ENCODE results near the gene TBX4.
A peak's percentile ranks its signal among the peaks of the same experiment; 100 is the strongest.

The TBX4 gene

DNA sequence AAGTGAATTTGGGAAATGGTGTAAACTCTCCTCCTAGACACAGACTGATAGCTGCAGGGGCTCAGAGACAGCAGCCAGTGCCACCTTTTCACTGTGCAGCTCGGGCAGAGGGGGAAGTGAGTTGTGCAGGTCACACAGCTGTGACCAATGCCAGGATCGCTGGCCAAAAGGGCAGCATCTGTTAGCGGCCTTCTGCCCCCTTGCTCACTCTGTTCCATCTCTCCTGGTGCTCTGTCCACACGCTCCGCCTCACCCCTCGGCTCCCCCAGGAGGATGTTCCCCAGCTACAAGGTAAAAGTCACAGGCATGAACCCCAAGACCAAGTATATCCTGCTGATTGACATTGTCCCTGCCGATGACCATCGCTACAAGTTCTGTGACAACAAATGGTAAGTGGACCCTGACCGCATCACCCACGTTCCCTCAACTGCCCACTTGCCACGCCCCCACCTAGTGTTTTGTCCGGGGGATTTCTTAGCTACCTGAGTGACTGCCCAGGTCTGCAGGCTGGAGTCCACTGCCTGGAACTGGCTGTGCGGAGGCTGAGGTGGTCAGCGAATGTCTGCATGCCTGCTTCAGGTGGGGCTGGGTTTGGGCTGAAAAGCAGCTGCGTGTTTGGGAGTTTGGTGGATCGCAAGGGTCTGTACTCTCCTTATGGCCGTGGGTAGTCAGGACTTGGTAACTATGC is 13.5 kb downstream of the TBX4 start:
- DNase-seq (ENCODE audit: low spot score), result peak; percentile 33

DNA sequence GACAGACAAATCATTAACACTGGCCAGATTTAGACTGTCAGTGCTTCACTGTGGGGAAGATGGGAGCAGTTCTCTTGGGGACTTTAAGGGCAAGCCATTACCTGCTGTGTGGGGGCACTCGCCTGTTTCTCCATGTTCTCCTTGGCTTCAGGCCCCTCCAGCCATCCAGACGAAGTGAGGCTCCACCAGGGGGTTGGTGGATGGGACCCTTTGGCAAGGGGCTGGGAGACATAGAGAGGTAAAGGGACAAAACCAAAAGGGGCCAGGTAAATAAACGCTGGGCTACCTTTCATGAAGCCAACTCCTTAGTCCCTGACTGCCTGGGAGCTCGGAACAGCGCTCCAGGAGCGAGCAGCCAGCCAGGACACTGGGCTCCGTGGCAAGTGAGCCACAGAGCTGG is 14.0 kb downstream of the TBX4 start:
- no peak for DNase-seq (ENCODE audit: low spot score)

DNA sequence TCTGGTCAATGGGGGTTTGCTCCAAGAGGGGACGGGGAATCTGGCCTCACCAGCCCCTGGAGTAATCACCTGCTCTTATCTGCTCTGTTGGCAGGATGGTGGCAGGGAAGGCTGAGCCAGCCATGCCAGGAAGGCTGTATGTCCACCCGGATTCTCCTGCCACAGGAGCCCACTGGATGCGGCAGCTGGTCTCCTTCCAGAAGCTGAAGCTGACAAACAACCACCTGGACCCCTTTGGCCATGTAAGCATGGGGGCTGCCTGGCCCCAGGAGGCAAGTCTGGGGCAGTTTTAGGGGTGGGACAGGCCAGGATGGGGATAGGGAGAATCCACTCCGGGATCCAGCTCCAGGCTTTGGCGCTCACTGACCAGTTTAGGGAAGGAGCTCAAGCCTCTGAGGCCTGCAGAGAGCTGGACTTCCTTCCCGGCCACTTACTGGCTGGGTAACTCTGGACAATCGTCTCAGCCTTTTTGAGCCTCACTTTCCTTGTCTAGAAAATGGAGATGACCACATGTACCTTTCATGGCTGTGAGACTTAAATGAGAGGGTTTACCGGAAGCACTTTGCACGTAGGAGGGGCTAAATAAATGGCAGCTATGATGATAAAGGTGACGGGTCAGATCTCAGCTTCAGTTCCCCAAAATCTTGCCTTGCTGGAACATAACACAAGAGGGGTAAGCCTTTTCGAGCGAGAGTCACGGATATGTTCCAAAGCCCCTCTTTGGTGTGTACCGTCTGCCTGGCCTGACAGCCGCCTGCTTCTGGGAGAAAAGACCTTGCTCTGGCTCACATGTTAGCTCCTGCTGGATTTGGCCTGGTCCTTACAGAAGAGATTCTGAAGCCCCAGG is 15.4 kb downstream of the TBX4 start:
- no peak for DNase-seq (ENCODE audit: low spot score)

DNA sequence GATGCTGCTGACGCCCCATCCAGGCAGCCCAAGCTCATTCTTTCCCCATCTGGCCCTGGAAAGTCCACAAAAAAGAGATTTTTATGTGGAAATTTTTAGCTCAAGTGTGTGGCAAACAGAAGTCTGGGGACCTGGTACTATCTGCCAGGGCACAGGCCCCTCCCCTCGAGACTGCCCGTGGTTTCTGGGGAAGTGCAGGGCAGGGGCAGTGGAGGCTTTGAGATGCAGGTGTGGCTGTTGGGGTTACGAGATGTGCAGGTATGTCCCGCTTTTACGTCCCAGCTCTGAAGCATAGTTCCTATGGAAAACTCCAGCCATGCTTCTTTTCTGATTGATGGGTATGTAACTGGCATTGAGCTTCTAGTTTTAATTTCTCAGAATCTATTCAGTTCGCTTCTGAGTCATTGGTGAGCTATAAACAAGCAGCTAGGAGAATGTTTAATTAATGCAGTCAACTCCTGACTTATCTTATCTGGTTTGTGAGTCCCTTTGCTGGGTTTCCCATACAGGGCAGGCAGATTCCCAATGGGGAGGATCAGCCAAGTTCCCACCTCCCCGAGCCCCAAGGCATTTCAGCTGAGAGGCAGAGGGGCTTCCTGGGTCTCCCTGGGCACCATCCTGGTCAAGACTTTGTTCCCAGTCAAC is 16.2 kb downstream of the TBX4 start:
- DNase-seq (ENCODE audit: low spot score), result no peak

DNA sequence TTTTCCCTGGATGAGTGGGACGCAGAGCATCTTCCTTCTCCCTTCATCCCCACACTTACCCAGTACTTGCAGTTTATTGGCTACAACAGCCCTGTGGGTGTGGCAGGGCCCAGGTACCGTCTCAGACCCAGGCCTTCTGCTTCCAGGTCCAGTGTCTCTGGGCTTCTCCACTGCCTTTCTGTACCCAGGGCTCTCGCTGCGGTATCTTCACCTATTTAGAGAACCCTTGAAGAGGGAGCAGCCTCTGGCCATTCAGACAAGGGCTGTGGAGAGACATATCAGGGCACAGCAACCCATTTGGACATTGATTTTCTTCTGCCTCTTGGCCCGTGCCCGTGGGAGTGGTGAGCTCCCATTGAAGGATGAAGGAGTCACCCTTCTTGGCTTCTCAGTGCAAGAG is 17.3 kb downstream of the TBX4 start:
- DNase-seq (ENCODE audit: low spot score), result no peak

DNA sequence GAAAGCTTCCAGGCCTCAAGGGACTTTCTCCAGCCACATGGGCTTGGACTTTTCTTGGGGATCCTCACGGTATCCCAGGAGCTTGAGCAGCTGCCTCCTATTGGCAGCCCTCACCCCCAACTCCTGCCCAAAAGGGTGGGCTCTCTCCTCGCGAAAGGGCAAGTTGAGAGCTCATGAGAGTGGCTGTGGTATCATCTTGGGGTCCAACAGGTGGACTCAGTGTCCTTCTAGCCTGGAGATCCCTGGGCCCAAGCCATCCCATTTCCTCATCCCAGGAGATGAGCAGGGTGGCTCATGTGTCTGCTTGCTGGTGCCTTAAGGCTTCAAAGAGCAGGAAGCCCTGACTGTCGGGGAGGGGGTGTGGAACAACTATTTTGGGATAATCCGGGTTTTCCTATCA is 17.7 kb downstream of the TBX4 start:
- DNase-seq (ENCODE audit: low spot score), result no peak

DNA sequence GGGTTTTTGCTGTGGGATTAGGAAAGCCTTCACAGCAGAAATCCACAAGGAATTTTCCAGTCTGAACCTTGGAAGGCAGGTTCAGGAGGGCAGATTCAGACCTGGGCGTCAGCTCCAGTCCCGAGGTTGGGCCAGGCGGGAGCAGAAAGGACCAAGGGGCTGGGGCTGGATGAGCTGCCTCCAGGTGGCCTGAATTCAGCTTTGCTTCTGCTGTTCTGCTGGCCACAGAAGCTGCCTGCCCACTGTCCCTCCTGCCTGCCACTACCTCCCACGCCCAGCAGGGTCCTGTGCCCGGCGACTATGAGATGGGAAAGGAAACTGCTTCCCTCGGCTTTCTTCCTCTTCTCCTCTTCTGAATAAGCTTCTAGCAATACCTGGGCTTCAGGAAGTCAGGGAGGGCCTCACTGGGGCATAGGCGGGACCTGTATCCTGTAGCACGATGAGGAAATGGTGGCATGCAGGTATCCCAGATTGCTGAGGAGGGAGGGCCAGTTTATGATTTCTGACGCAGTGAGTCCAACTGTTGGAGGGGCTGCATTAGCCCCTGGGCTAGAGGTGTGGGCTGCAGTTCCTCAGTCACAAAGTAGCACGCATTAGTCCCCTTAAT is 18.4 kb downstream of the TBX4 start:
- DNase-seq (ENCODE audit: low spot score), result no peak

DNA sequence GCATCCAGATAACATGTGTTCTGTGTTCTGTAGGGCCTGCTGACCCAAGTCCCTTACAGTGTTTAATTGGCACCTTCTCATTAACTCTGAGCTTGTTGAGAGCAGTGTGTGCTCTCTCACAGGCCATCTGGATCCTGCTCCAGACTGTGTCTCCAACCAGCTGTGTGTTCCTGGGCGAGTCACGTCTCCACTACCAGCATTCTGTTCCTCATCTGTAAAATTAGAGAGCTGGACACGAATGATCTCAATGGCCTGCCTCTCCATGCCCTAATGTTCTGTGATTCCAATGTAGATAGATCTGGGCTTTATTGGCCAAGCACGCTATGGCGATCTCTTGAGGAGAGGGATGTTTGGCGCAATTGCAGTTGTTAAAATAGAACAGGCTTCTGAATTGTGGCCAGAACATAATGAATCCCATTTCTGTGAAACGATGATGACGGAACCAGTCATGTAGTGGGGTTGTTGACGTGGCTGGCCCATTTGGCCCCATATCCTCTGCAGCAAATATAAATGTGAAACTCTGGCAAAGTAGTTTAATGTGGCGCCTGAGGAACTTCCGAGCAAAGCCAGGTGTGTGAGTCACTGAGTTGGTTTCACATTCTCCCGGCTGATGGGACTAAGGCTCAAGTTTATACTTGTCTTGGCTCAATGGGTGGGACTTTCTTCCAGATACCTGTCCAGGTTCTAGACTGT is 22.2 kb downstream of the TBX4 start:
- no peak for DNase-seq (ENCODE audit: low spot score)

DNA sequence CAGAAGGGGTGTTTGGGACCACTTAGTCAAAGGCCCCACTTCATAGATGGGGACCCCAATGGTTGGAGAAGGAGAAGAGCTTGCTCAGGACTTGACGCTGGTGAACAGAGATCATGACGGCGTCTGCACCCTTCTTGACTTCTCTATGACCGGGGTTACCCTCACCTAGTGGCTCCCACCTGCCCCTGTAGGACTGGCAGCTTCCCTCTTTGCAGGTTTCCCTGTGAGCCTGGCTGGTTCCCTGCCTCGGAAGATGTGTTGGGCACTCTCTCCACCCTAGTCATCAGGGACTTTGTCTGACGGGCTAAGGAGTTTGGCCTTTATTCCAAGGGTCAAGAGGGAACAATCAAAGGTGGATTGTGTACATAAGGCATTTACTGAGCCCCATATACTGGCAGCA is 22.7 kb downstream of the TBX4 start:
- DNase-seq (ENCODE audit: low spot score), result no peak

DNA sequence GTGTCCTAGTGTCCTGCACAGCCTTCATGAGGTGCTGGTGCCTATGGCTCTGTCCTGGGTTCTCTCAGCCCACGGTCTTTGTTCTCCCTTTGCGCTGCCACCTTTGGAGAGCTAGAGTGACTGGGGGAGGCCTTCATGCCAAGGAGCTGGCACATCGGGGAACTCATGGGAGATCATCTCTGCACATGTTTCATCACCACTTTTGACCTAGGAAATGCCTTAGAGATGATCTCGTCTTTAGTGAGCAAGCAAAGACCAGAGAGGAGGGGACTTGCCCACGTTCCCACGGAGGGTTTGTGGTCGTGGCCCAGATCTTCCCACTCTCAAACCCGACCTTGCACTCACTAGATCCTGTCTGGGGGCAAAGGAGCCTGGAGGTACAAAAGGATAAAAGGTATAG is 23.5 kb downstream of the TBX4 start:
- DNase-seq (ENCODE audit: low spot score), result no peak

DNA sequence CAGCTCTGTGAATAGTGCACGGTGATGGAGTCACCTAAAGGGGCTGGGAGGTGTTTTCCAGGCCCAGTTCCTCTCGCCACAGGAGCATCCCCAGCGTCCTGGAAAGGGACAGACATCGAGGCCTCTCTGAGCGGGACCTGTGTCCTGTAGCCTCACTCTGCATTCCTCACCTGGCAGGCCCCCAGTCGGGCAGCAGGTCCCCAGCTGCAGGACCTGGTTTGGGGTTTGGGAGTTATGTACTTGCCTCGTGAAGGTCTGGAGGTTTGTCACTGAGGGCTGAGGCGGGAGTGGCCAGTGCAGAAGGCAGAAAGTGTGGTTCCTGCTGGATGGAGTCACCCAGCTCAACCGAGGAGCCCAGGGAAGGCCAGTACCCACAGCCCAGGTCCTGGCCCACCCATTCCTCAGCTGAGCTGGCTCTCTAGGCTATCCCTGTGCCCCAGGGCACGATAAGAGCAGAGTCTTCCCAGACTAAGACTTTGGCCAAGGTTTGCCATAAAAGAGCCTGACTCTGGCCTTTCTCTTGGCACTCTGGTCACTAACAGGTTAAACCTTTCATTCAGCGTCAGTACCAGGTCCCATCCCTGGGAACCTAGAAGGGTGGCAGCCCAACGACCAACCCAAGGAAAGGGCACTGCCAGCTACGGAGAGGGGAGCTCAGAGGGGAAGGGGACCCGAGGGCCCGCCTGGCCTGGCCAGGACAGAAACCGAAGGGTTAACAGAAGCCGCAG is 24.4 kb downstream of the TBX4 start:
- DNase-seq (ENCODE audit: low spot score), result no peak

DNA sequence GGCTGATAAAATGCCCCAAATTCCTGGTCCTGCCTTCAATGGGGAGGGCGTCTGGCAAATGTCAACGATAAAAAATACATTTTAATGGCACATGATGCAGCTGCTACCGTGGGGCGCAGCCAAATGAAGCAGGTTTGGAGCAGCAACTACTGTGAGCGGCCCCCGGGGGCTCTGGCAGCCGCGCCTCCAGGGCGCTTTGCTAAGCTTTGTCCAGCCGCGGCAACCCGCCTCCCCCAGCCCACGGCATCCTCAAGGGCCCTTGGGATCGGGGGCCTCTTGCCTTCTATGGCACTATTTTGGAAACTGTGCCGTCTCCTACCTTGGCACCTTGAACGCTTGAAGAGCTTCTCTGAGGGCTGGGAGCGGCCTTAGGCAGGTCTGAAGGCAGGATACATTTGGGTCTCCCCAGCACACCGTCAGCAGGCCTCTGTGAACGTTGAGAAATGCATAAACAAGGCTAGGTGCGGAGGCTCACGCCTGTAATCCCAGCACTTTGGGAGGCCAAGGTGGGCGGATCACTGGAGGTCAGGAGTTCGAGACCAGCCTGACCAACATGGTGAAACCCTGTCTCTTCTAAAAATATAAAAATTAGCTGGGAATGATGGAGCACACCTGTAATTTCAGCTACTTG is 25.1 kb downstream of the TBX4 start:
- peak; percentile 36 for DNase-seq (ENCODE audit: low spot score)

DNA sequence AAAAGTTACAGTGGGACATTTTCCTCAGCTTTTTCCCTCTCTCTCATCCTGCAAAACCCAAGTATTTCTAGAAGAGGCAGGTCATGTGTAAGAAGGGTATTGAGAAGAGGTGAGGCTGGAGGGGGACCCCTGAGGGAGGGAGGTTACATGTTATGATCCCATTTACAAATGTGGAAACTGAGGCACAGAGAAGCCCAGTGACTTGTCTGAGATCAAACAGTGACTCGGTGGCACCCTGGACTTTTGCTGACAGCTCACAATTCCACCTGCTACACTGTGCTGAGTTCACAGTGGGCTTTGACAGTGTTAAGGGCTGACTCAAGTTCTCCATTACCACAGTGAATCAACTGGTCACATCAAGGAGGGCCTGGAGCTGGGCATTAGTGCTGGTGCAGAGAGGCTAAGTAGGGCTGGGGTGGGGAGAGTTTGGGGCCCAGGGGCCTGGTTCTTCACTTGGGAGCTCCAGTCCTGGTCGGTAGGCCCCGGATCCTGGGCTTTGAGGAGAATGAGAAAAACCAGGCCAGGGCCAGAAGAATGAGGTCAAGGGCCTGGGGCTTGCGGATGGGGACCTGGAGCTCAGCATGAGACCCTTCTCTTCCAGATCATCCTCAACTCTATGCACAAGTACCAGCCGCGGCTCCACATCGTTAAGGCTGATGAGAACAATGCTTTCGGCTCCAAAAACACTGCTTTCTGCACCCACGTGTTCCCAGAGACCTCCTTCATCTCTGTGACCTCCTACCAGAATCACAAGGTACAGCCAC is 26.0 kb downstream of the TBX4 start:
- DNase-seq (ENCODE audit: low spot score), result peak; percentile 31

DNA sequence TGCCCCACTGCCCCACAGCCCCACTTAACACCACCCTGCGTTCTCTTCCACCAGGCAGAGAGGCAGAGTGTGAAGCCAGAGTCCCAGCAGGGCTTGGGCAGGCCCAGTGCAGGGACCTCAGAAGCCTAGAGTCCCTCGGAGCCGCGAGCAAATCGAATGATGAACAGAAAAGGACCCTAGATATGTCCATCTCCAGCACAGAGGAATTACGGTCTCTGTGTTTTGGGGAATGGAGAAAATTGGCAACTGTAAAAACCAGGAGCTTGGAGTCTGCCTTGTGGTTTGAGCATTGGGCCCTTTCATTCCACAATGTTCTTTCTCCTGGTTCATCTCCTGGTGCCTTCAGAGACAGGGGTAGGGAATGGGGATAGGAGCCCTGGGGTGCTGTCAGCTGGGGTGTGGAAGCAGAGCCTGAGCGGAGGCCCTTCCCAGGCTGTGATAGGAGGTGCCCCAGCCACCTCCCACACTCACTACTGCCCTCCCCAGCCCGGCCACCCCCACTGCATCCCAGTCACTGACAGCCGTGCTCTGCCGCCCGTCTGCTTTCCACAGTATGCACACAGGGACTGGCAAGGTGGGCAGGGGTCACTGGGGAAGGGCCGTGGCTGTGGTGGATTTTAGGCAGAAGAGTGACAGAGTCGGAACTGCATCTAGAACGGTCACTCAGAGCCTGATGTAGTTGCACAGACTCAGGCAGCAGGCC is 26.7 kb downstream of the TBX4 start:
- peak; percentile 40 for DNase-seq (ENCODE audit: low spot score)

DNA sequence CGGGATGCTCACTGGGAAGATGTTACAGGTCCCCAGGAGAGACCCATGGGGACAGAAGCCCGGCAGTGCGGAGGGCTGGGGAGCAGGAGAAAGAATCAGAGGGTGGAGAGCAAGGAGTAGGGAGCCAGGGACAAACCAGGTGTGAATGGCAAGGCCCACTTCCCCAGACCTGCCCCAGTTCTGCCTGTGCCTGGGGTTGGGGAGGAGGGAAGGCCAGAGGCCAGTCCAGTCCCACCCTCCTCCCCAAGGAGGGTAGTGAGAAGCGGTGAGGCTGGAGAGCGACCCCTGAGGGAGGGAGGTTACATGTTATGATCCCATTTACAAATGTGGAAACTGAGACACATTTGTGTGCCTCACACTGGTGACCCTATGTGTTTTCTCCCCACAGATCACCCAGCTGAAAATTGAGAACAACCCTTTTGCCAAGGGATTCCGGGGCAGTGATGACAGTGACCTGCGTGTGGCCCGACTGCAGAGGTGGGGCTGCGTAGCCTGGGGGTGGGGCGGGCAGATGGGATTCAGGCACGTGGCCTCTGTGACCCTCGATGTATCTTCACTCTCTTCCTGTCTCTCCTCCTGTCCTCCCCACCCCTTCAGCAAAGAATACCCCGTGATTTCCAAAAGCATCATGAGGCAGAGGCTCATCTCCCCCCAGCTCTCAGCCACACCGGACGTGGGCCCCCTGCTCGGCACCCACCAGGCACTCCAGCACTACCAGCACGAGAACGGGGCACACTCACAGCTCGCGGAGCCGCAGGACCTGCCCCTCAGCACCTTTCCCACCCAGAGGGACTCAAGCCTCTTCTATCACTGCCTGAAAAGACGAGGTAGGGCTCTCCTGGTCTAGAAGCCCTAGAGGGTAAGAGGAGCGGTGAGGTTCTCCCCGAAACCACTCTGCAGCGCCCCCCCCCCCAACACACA is 27.5 kb downstream of the TBX4 start:
- peak; percentile 49 for DNase-seq (ENCODE audit: low spot score)

DNA sequence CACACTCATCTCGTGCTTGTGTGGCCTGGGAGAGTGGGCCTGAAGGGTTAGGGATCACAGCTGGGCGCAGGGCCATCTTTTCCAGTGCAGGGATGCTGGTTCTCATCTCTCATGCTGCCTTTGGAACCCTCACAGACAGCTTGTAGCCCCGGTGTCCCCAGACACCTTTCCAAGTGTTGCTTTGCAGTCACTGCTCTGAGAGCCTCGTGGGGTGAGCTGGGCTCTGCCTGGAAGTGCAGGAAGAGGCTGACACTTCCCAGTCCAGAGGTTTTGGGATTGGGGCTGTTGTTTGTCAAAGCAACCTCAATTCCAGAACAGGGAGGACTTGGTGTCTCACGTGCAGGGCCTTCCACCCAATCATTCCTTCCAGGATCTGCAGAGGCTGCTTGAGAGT is 28.2 kb downstream of the TBX4 start:
- peak; percentile 30 for DNase-seq (ENCODE audit: low spot score)

DNA sequence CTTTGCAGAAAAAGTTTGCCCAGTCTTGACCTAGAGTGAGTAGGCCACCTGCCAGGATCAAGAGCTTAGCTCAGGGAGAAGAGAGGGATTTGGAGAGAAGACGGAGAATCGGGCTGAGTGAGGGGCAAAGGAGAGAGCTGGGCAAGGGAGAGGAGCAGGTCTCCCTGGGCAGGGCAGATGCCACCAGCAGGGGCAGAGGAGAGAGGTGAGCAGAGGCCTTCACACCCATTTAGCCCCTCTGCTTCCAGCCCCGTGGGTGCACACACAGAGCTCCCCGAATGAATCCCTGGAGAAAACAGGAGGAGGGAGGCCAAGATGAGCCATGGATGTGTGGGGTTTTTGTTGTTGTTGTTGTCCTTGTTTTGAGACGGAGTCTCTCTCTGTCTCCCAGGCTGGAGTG is 29.2 kb downstream of the TBX4 start:
- DNase-seq (ENCODE audit: low spot score), result peak; percentile 44

DNA sequence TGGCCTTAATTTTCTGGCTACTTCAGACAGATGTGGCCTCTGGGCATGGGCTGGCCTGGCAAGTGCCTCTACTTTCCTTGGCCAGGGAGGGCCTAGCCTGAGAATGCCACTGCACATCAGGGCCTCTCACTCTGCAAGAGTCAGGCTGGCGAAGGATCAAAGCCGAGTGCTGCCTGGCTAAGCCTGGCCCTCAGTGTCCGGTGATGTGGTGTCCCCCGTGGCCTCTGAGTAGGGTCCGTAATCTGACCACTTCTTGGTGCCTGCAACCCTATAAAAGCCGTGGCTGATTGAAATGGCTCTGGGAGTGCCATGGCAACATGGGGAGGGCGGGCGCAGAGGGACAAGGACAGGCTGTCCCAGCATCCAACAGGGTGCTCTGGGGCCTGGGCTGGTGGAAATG is 30.2 kb downstream of the TBX4 start:
- peak; percentile 30 for DNase-seq (ENCODE audit: low spot score)

DNA sequence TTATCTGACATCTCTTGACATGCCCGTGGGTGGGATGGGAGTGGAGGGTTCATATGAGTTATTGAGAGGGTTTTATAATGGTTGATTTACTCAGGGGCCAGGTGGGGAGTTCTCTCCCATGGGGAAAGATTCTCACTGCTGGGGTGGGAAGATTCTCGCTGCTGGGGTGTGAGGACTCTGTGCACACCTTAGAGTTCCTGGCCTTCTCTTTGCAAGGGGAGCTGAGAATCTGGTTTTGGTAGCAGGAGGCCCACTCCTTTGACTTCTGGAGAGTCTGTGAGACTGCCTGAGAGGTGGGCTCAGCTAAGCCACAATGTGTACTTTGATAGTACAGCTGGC is 31.5 kb downstream of the TBX4 start:
- no peak for DNase-seq (ENCODE audit: low spot score)
